Right cardiac atrium (tissue), 5 donors: ENCODE results near the gene CHCHD6. TPM values are rescaled to one million over a fixed set of nuclear protein-coding genes. Genes with fewer than 3 reads are reported as not detected.

Experiments
- ATAC-seq, 2 donors: fragments of 200-7000 bp; cut with Tn5 transposase; one replicate each; pipeline versions ENCODE4 v1.8.0 to v1.9.1; 2020; ENCODE audit warnings: moderate library complexity in 2 of 2, mild to moderate bottlenecking in 1 of 2
- DNase-seq, 3 donors: peaks; one replicate each; pipeline ENCODE4 v3.0.0-alpha.2; 2020
- H3K27ac ChIP-seq: one replicate; pipeline ENCODE4 v1.5.1; 2013; ENCODE audit warnings: mild to moderate bottlenecking, low read length, control low read depth, moderate library complexity
- H3K27me3 ChIP-seq: one replicate; pipeline ENCODE4 v1.6.1; 2013; ENCODE audit not compliant: control insufficient read depth, insufficient read depth
- H3K4me1 ChIP-seq: one replicate; pipeline ENCODE4 v1.6.1; 2013; ENCODE audit warnings: low read length; ENCODE audit not compliant: control insufficient read depth, insufficient read depth
- H3K4me3 ChIP-seq: one replicate; pipeline ENCODE4 v1.5.1; 2013; ENCODE audit warnings: low read length, control low read depth
- H3K9me3 ChIP-seq: one replicate; pipeline ENCODE4 v1.6.1; 2013; ENCODE audit warnings: low read length; ENCODE audit not compliant: control insufficient read depth
- WGBS: extraction: QIAGEN DNeasy Blood & Tissue Kit; methylation state at CpG from one replicate; pipeline ENCODE4 v1.1.7; 2013; 5-methylcytosine and 5-hydroxymethylcytosine counted together
- intact Hi-C, 4 donors: fragments of 100-400 bp; cut with DNase I; formaldehyde crosslinking; loops; one replicate each; pipeline versions ENCODE4 v1.11.0 to v1.14.0; 2022 to 2023
- polyA plus RNA-seq: library from polyadenylated mRNA; stranded (reverse); fragments of 200-250 nt; gene quantifications from one replicate; pipeline ENCODE4 v1.2.3, GENCODE V29; 2013
- total RNA-seq, 4 donors: library from RNA; stranded (reverse); fragmentation: NEBNext Ultra II Directional; extraction: Animal tissue kit (Norgen Biotek cat#: 25700); gene quantifications; one replicate each; pipeline ENCODE4 v1.2.1, GENCODE V29; 2021
- donor health status: healthy with polysubstance abuse.
- donor health status: DM: no; HTN: yes; CAD: no.
- donor health status: DM: no; HTN: no; CAD: no.
- donor health status: DM: no; HTN: yes; CAD: no; lungs with severe emphysema.
- donor health status: DM: yes; HTN: yes; CAD: no.

Gene CHCHD6
- total and polyA plus RNA-seq, 5 donors = 7.1 to 10.5 (median 9.3) TPM

DNA sequence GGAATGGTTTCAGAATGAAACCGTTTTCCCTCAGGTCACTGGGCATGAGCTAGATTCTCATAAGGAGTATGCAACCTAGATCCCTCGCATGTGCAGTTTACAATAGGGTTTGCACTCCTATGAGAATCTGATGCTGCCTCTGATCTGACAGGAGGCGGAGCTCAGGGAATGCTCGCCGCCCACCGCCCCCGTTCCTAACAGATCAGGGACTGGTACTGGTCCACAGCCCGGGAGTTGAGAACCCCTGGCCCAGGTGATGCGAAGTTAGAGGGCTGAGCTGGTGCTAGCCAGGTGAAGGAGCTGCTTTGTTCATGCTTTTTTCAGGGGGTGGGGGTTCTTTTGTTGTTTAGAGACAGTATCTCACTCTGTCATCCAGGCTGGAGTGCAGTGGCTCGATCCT is 263.3 kb downstream of the CHCHD6 start:
- Histone ChIP-seq H3K4me3 (no peak overlapping the region), H3K4me1 (no peaks in the 10 kb centered on the region)

DNA sequence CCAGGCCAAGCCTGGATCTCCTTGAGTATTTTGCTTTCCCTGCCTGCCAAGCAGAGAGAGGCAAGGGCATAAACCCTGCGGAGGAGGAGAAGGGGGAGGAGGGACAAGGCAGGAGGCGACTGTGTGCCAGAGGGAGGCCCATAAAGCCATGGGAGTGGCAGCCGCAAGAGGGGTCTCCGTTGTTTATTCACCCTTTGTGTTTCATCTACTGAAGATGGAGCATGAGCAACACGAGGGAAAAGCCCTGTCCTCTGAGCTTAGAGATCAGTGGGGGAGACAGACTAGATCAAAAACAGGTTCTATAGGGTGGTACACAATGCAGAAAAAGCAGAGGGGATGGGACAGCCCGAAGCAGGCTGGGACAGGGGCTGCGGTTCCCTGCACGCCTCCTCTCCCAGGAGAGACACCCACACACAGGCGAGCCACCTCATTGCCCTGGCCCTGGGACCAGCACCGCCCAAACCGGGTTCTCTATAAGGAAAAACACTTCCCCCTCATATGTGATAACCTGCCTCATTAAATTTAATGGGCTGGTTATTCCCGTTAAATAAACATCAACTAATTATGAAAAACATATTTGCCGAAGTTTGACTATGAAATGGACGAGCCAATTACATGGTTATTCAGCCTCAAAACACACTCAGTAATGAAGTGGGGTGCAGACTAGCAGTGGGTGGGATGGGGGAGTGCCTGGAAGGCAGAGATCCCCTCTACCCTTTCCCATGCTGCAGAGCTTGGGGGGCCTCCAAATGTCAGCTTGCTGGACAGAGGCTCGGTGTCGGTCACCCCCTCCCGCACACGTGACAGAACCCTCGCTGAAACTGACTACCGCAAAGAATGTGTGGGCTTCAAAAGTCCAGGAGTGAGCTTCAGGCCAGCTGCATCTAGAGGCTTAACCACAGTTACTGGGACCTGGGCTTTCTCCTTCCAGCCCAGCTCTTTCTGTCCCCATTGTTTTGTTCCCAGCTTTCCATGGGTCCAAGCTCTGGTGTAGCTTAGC is 264.7 kb downstream of the CHCHD6 start:
- Histone ChIP-seq H3K27me3 (no peaks in the 10 kb centered on the region), H3K9me3 (no peaks in the 10 kb centered on the region), H3K4me3 (no peak overlapping the region), H3K4me1 (no peaks in the 10 kb centered on the region), H3K27ac (no peak overlapping the region)
- intact Hi-C loops = no loop called here
- 85% methylated on average over 20 of the region's 20 CpGs for WGBS
- DNase-seq (no peak), ATAC-seq (no peak)

More for the DNA sequence above, 263.3 kb downstream of the CHCHD6 start:
- H3K27me3 ChIP-seq = no peaks in the 10 kb centered on the region
- 87% methylated on average over 10 of the region's 10 CpGs for WGBS
- intact Hi-C loops = no loop called here
- no peak overlapping the region for H3K27ac ChIP-seq
- ATAC-seq (no peak), DNase-seq (no peak)
- H3K9me3 ChIP-seq = no peaks in the 10 kb centered on the region

DNA sequence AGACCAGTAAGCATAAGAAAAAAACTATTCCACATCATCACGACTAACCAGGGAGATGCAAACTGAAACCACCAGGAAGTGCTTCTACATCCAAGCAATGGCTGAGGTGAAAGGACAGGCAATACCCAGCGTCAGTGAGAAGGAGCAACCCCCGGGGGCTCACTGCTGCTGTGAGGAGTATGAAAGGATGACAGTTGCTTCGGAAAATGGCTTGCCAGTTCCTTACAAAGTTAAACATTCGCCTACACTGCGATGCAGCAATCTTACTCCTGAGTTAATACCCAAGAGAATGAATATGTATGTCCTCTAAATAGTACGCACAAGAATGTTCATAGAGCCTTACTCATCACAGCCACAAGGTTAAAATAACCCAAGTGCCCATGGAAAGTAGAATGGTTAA is 265.5 kb downstream of the CHCHD6 start:
- ATAC-seq (no peak), DNase-seq (no peak)
- Histone ChIP-seq H3K27ac (no peak overlapping the region), H3K4me1 (no peaks in the 10 kb centered on the region), H3K9me3 (no peaks in the 10 kb centered on the region), H3K27me3 (no peaks in the 10 kb centered on the region), H3K4me3 (no peak overlapping the region)
- 64% methylated on average over 7 of the region's 7 CpGs for WGBS
- intact Hi-C loops = no loop called here

DNA sequence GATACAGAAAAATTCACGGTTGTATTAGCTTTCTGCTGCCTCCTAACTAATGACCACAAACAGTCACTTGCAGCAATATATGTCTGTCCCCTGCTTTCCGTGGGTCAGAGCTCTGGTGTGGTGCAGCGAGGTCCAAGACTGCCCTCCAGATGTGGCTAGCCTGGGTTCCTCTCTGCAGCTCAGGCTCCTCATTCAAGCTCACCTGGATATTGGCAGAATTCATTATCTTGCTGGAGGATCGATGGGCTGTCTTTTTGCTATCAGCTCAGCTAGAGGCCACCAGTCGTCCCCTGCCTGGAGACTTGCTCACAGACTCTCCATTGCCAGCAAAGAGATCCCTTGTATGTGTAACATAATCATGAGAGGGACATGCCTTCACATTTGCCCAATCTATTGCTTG is 266.1 kb downstream of the CHCHD6 start:
- Histone ChIP-seq H3K27ac (no peak overlapping the region), H3K27me3 (no peaks in the 10 kb centered on the region), H3K4me1 (no peaks in the 10 kb centered on the region), H3K9me3 (no peaks in the 10 kb centered on the region), H3K4me3 (no peak overlapping the region)
- no peak for DNase-seq
- intact Hi-C loops = no loop called here
- WGBS = 70% methylated on average over 5 of the region's 5 CpGs
- ATAC-seq = no peak

DNA sequence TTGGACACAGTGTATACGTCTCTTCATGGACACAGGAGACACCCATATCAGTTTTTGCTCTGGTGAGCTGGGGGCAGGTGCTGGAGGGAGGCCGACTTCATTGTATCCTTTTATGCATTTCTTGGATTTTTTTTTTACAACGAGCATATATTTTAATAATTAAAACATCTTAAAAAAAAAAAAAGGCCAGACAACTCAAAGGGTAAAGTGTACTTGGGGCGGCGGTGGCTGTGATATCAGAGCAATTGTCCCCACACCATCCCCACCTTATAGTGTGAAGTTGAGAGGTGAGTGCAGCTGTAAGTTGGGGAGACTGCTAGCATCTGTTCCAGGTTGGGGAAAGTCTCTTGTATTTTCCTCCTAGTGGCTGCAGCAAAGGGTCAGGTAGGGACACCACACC is 266.9 kb downstream of the CHCHD6 start:
- DNase-seq = no peak
- ATAC-seq = no peak
- no peaks in the 10 kb centered on the region for H3K4me1 ChIP-seq
- intact Hi-C loops = no loop called here
- 83% methylated on average over 5 of the region's 5 CpGs for WGBS
- no peak overlapping the region for H3K4me3 ChIP-seq
- H3K9me3 ChIP-seq = no peaks in the 10 kb centered on the region
- no peak overlapping the region for H3K27ac ChIP-seq
- H3K27me3 ChIP-seq = no peaks in the 10 kb centered on the region

DNA sequence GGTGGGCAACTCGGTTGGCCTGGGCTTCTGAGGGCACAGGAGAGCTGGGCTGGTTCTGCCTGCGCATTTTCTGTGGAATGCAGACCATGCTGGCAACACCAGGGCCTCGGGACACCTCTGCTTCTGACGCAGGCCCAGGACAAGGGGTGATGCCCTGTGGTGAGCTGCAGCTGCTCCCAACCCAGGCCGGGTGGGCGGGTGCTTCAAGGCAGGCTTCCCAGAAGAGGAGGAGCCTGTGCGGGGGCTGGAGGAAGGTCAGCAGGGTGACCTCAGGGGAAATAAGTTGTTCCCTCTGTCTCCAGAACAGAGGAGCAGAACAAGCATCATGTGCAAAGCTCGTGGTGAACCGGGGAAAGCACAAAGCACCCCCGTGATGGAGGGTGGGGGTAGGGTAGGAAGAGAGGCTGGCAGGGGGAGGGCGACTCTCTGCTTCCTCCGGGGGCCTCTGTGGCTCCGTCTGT is 267.9 kb downstream of the CHCHD6 start:
- Histone ChIP-seq H3K9me3 (no peaks in the 10 kb centered on the region), H3K27ac (no peak overlapping the region), H3K27me3 (no peaks in the 10 kb centered on the region), H3K4me1 (no peaks in the 10 kb centered on the region), H3K4me3 (no peak overlapping the region)
- intact Hi-C loops = no loop called here
- peak; percentile 78 to 90 (median 87) for DNase-seq
- peak; percentile 79 to 82 for ATAC-seq
- whole genome bisulfite sequencing = 44% methylated on average over 13 of the region's 13 CpGs

DNA sequence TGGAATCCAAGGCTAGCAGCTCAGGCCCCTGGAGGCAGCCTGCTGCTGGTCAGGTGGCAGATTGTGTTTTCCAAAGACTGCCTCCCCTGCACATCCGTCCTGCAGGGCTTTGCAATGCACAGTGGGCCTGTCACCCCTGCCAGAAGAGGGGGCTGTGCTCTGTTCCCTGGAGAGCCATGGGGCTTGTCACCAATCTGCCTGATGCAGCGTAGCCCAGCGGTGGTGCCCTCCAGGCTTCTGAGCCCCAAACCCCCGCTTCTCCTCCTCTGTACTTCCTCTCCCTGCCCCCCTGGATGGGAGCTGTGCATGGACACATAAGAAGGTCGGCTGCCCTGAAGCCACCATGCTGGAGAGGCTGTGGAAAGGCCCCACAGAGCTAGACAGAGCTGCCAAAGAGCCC is 268.8 kb downstream of the CHCHD6 start:
- Histone ChIP-seq H3K27ac (no peak overlapping the region), H3K9me3 (no peaks in the 10 kb centered on the region), H3K4me3 (no peak overlapping the region), H3K4me1 (no peaks in the 10 kb centered on the region), H3K27me3 (no peaks in the 10 kb centered on the region)
- DNase-seq (peak in 1 of 3 donors; percentile 30), ATAC-seq (no peak)
- 89% methylated on average over 5 of the region's 5 CpGs for WGBS
- intact Hi-C loops = no loop called here

DNA sequence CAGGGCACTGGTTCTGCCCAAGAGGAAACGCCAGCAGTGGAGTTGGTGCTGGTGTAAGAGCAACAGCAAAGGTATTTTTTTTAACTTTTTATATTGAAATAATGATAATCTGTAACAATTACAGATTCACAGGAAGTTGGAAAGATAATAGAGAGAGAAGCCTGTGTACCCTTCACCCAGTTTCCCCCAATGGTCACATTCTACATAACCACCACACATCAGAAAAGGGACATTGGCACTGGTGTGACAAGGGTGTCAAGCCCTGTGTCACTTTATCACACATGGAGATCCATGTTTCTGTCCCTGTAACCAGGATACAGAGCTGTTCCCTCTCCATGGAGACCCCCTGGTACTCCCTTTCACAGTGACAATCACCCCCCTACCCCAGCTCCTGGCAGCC is 269.8 kb downstream of the CHCHD6 start:
- Histone ChIP-seq H3K9me3 (no peaks in the 10 kb centered on the region), H3K27ac (no peak overlapping the region), H3K4me3 (no peak overlapping the region), H3K4me1 (no peaks in the 10 kb centered on the region), H3K27me3 (no peaks in the 10 kb centered on the region)
- no peak for DNase-seq
- 93% methylated on average over 1 of the region's 1 CpG for WGBS
- ATAC-seq = no peak
- intact Hi-C loops = no loop called here

DNA sequence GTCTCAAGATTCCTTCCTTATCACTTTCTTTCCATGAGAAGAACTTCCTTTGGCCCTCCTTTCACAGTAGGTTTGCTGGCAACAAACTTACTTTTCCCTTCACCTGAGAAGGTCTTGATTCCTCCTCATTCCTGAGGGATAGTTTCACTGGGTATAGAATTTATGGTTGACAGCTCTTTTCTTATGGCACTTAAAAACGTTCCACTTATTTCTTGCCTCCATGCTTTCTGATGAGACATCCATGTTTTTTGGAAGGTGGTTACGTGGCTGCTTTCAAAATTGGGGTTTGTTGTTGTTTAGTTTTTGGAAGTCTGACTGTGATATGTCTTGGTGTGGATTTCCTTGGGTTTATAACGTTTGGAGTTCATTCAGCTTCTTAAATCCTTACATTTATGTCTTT is 270.7 kb downstream of the CHCHD6 start:
- H3K4me3 ChIP-seq = no peak overlapping the region
- 75% methylated on average over 3 of the region's 3 CpGs for WGBS
- ATAC-seq (no peak), DNase-seq (no peak)
- H3K9me3 ChIP-seq = no peaks in the 10 kb centered on the region
- H3K27ac ChIP-seq = no peak overlapping the region
- intact Hi-C loops = no loop called here
- no peaks in the 10 kb centered on the region for H3K27me3 ChIP-seq
- no peaks in the 10 kb centered on the region for H3K4me1 ChIP-seq

DNA sequence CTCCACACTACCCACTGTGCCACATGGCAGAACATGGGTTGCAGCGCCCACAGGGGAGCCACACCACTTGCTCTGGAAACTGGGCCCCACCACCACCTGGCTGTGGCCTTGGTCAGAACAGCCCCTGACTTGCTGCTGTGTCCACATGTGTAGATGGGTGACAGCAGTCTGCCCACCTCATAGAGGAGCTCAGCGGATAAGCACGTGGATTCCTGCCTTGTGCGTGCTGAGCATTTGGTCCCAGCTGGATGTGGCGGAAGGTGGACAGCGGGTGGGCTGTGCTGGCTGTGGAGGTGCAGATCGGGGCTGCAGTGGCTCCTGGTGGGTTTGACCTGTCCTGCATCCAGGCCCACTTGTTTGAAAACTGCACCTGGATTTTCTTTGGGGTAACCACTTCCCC is 272.9 kb downstream of the CHCHD6 start:
- Histone ChIP-seq H3K4me3 (no peak overlapping the region), H3K27ac (no peak overlapping the region), H3K4me1 (no peaks in the 10 kb centered on the region), H3K27me3 (no peaks in the 10 kb centered on the region), H3K9me3 (no peaks in the 10 kb centered on the region)
- DNase-seq (peak in 2 of 3 donors; percentile 28 to 40), ATAC-seq (no peak)
- WGBS = 92% methylated on average over 7 of the region's 7 CpGs
- intact Hi-C loops = no loop called here

DNA sequence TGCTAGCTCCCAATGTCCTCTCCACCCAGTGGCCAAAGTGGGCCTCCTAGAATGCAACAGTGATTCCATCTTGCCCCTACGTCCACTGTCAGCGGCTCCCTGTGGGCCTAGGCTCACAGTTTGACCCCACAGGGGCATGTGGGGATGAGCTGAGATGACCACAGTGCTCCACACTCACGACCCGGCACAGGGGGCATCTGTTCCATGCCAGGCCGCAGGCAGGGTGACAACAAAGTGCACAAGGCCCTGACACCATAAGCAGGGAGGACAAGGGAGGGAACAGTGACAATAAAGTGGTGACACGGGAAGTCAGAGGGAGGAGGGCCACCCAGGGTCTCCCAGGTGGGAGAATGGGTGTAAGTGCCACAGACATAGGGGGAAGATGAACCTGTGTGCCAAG is 273.8 kb downstream of the CHCHD6 start:
- intact Hi-C loops = no loop called here

More for the DNA sequence above, 273.8 kb downstream of the CHCHD6 start:
- WGBS = 79% methylated on average over 6 of the region's 6 CpGs
- Histone ChIP-seq H3K9me3 (no peaks in the 10 kb centered on the region), H3K27me3 (no peaks in the 10 kb centered on the region), H3K27ac (no peak overlapping the region), H3K4me3 (no peak overlapping the region), H3K4me1 (no peaks in the 10 kb centered on the region)
- ATAC-seq = no peak
- DNase-seq = peak in 2 of 3 donors; percentile 9 to 33
